ENCODE measurements around the gene ZNF581. TPM values are rescaled to one million over a fixed set of nuclear protein-coding genes. Genes with fewer than 3 reads are reported as not detected.

The ZNF581 gene
- total RNA-seq, 1 experiment from 2014 or later, result 37.1 TPM

DNA sequence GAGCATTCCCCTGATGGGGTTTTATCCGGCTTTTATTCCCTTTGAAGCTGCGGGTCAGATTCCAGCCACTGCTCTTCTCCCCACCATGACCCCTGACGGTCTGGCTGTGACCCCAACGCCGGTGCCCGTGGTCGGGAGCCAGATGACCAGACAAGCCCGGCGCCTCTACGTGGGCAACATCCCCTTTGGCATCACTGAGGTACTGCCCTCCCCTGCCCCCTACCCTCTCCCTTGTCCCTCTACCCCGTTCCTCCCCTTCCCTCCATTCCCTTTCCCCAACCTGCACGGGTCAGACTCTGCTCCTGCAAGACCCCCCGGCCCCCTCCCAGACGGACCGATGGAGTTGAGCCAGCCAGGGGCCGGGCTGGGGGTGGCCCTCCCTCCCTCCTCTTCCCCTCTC, 17.5 kb downstream of the ZNF581 start:
- peaks cover 63% of the 10 kb centered on the region for H3K36me3 ChIP-seq (ENCODE audit: insufficient read depth, low read length, poor library complexity, severe bottlenecking)
- H3K27ac ChIP-seq (ENCODE audit: low read depth, low read length, poor library complexity, severe bottlenecking), result no peak overlapping the region
- CTCF ChIA-PET, result no interaction called here
- no peak for TF ChIP-seq EZH2 (IDR thresholded peaks at IDR 0.05; ENCODE audit: borderline replicate concordance, low read depth, low read length, poor library complexity, severe bottlenecking)
- TF ChIP-seq, protein P1, sequence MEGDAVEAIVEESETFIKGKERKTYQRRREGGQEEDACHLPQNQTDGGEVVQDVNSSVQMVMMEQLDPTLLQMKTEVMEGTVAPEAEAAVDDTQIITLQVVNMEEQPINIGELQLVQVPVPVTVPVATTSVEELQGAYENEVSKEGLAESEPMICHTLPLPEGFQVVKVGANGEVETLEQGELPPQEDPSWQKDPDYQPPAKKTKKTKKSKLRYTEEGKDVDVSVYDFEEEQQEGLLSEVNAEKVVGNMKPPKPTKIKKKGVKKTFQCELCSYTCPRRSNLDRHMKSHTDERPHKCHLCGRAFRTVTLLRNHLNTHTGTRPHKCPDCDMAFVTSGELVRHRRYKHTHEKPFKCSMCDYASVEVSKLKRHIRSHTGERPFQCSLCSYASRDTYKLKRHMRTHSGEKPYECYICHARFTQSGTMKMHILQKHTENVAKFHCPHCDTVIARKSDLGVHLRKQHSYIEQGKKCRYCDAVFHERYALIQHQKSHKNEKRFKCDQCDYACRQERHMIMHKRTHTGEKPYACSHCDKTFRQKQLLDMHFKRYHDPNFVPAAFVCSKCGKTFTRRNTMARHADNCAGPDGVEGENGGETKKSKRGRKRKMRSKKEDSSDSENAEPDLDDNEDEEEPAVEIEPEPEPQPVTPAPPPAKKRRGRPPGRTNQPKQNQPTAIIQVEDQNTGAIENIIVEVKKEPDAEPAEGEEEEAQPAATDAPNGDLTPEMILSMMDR (conservative IDR thresholded peaks at IDR 0.05; ENCODE audit: low read depth, low read length), result no peak
- intact Hi-C loops (cut with micrococcal nuclease; ENCODE audit: unreplicated experiment), result no loop called here
- no peak overlapping the region for H3K4me3 ChIP-seq (ENCODE audit: low read depth, low read length, poor library complexity, severe bottlenecking)
- no TSS peak for BruUV-seq (replicated peaks)
- H3K9me3 ChIP-seq (ENCODE audit: low read depth, low read length, poor library complexity, severe bottlenecking), result no peaks in the 10 kb centered on the region
- POLR2A ChIA-PET (ENCODE audit: low non-redundant PET), result no interaction called here
- no peak for DNase-seq (ENCODE audit: low spot score)
- no peaks in the 10 kb centered on the region for H3K27me3 ChIP-seq (replicated peaks; ENCODE audit: insufficient read depth, low read depth, low read length, poor library complexity)
- H3K4me1 ChIP-seq (ENCODE audit: insufficient read depth, low read length, poor library complexity, severe bottlenecking), result peaks cover 18% of the 10 kb centered on the region

DNA sequence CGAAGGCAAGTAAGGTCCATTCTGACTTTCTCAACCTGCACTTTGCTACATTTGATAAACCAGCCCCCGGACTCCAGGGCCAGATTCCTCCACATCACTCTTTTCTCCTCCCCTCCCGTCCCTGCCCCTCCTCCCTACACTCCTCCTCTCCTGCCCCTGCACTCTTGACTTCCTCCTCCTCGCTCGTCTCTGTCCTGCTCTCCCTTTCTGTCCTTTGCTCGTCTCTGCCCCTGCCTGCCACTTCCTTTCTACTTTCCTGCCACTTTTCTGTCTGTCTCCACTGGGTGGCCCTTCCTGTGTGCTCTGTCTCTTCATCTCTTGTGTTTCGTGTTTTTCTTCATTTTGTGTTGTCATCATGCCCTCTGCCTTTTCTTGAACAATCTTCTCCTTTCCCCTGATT, 18.4 kb downstream of the ZNF581 start:
- Histone ChIP-seq H3K9me3 (ENCODE audit: low read depth, low read length, poor library complexity, severe bottlenecking) (no peaks in the 10 kb centered on the region), H3K27me3 (replicated peaks; ENCODE audit: insufficient read depth, low read depth, low read length, poor library complexity) (no peaks in the 10 kb centered on the region), H3K4me1 (ENCODE audit: insufficient read depth, low read length, poor library complexity, severe bottlenecking) (peaks cover 18% of the 10 kb centered on the region), H3K36me3 (ENCODE audit: insufficient read depth, low read length, poor library complexity, severe bottlenecking) (peaks cover 71% of the 10 kb centered on the region), H3K4me3 (ENCODE audit: low read depth, low read length, poor library complexity, severe bottlenecking) (no peak overlapping the region), H3K27ac (ENCODE audit: low read depth, low read length, poor library complexity, severe bottlenecking) (no peak overlapping the region)
- no peak for TF ChIP-seq EZH2 (IDR thresholded peaks at IDR 0.05; ENCODE audit: borderline replicate concordance, low read depth, low read length, poor library complexity, severe bottlenecking)
- TF ChIP-seq, protein P1 (conservative IDR thresholded peaks at IDR 0.05; ENCODE audit: low read depth, low read length), result no peak
- ChIA-PET CTCF (no interaction called here), POLR2A (ENCODE audit: low non-redundant PET) (no interaction called here)
- intact Hi-C loops (cut with micrococcal nuclease; ENCODE audit: unreplicated experiment), result no loop called here
- DNase-seq (ENCODE audit: low spot score), result no peak
- no TSS peak for BruUV-seq (replicated peaks)

DNA sequence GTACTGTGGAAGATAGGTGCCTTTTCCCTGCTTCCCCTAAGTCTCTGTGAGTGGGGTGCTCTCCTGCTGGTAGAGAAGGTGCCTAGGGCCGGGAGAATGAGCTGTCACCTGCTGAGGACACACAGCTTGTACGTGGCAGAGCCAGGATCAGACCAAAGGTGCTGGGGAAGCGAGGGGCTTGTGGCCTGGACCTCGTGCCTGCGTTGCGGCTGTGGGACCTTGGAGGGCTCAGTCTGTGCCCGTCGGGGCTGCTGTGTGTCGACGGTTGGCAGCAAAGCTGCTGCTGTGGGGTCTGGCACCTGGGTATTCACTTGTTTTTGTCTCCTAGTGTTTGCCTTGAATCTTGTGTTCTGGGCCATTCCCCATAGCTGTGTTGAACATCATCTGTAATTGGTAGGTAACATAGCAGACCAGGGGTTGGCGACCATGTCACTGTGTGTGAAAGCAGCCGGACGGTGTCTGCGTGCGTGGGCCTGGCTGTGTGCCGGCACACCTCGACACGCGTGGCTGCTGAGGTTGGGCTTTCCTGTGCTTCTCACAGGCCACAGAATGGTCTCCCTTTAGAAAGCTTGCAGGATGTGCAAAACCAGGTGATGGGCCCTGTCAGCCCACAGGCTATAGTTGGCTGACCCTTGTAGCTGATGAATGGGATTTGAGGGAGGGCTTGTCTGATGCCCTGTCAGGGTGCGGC, 20.5 kb downstream of the ZNF581 start:
- POLR2A ChIA-PET (ENCODE audit: low non-redundant PET), result no interaction called here
- Histone ChIP-seq H3K9me3 (ENCODE audit: low read depth, low read length, poor library complexity, severe bottlenecking) (no peaks in the 10 kb centered on the region), H3K27ac (ENCODE audit: low read depth, low read length, poor library complexity, severe bottlenecking) (no peak overlapping the region), H3K4me1 (ENCODE audit: insufficient read depth, low read length, poor library complexity, severe bottlenecking) (no peaks in the 10 kb centered on the region), H3K27me3 (replicated peaks; ENCODE audit: insufficient read depth, low read depth, low read length, poor library complexity) (no peaks in the 10 kb centered on the region), H3K4me3 (ENCODE audit: low read depth, low read length, poor library complexity, severe bottlenecking) (no peak overlapping the region), H3K36me3 (ENCODE audit: insufficient read depth, low read length, poor library complexity, severe bottlenecking) (peaks cover 90% of the 10 kb centered on the region)
- BruUV-seq (replicated peaks), result no TSS peak
- no peak for DNase-seq (ENCODE audit: low spot score)
- intact Hi-C loops (cut with micrococcal nuclease; ENCODE audit: unreplicated experiment), result no loop called here
- CTCF ChIA-PET, result no interaction called here
- TF ChIP-seq EZH2 (IDR thresholded peaks at IDR 0.05; ENCODE audit: borderline replicate concordance, low read depth, low read length, poor library complexity, severe bottlenecking), result no peak
- TF ChIP-seq, protein P1 (conservative IDR thresholded peaks at IDR 0.05; ENCODE audit: low read depth, low read length), result no peak
